Lower lobe of right lung (tissue), 2 donors: Measurements from ENCODE around the gene WEE2. TPM values are rescaled to one million over a fixed set of nuclear protein-coding genes. Genes with fewer than 3 reads are reported as not detected.
A peak's percentile ranks its signal among the peaks of the same experiment; 100 is the strongest.

ENCODE experiments used
- ATAC-seq, 2 donors: fragments of 200-7000 bp; cut with Tn5 transposase; one replicate each; pipeline ENCODE4 v1.9.1; 2020 to 2022; ENCODE audit warnings: mild to moderate bottlenecking in 2 of 2, moderate library complexity in 2 of 2
- DNase-seq: peaks from one replicate; pipeline ENCODE4 v3.0.0-alpha.2; 2020
- H3K27ac ChIP-seq: fragments of 200-600 bp; one replicate; pipeline ENCODE4 v1.8.0; 2022
- H3K27me3 ChIP-seq: fragments of 200-600 bp; one replicate; pipeline ENCODE4 v1.8.0; 2022; ENCODE audit warnings: low read depth
- H3K36me3 ChIP-seq: fragments of 200-600 bp; one replicate; pipeline ENCODE4 v1.8.0; 2022; ENCODE audit warnings: mild to moderate bottlenecking
- H3K4me1 ChIP-seq: fragments of 200-600 bp; one replicate; pipeline ENCODE4 v1.8.0; 2022
- H3K4me3 ChIP-seq: fragments of 200-600 bp; one replicate; pipeline ENCODE4 v1.8.0; 2022; ENCODE audit warnings: mild to moderate bottlenecking
- H3K9me3 ChIP-seq: fragments of 200-600 bp; one replicate; pipeline ENCODE4 v1.8.0; 2022
- CTCF ChIP-seq: fragments of 200-600 bp; IDR thresholded peaks from one replicate; pipeline ENCODE4 v1.8.0; 2022; ENCODE audit warnings: antibody characterized with exemption, mild to moderate bottlenecking
- intact Hi-C: fragments of 100-400 bp; cut with DNase I; formaldehyde crosslinking; loops from one replicate; pipeline ENCODE4 v1.11.0; 2022
- total RNA-seq: library from RNA; stranded (reverse); fragmentation: NEBNext Ultra II Directional; extraction: Animal tissue kit (Norgen Biotek cat#: 25700); gene quantifications from one replicate; pipeline ENCODE4 v1.2.1, GENCODE V29; 2021
- donor health status: DM: no; HTN: yes; CAD: no; lungs with severe emphysema.

WEE2 gene
- total RNA-seq, 1 donor from 2014 or later = not detected

GRCh38 chr7:141698247-141699015 is 9.7 kb upstream of the WEE2 start:
- TF ChIP-seq CTCF = no peak
- no peak for ATAC-seq
- peaks cover 58% of the 10 kb centered on the region for H3K4me1 ChIP-seq
- H3K27ac ChIP-seq = no peak overlapping the region
- H3K4me3 ChIP-seq = no peak overlapping the region
- no peaks in the 10 kb centered on the region for H3K36me3 ChIP-seq
- no peaks in the 10 kb centered on the region for H3K9me3 ChIP-seq
- intact Hi-C loops = no loop called here
- H3K27me3 ChIP-seq = no peaks in the 10 kb centered on the region
- DNase-seq = no peak

GRCh38 chr7:141699860-141700259 is 8.3 kb upstream of the WEE2 start:
- Histone ChIP-seq H3K4me1 (peaks cover 51% of the 10 kb centered on the region), H3K9me3 (no peaks in the 10 kb centered on the region), H3K4me3 (no peak overlapping the region), H3K27me3 (no peaks in the 10 kb centered on the region), H3K27ac (no peak overlapping the region), H3K36me3 (no peaks in the 10 kb centered on the region)
- ATAC-seq (no peak), DNase-seq (no peak)
- intact Hi-C loops = no loop called here
- TF ChIP-seq CTCF = no peak

- H3K9me3 ChIP-seq = no peaks in the 10 kb centered on the region
- TF ChIP-seq CTCF = no peak
- intact Hi-C loops = no loop called here
These were observed 7.8 kb upstream of the WEE2 start for GRCh38 chr7:141700296-141700847.

GRCh38 chr7:141700848-141701371 is 7.2 kb upstream of the WEE2 start:
- Histone ChIP-seq H3K27ac (peak overlapping the region; percentile 82), H3K4me1 (peaks cover 46% of the 10 kb centered on the region), H3K9me3 (no peaks in the 10 kb centered on the region), H3K27me3 (no peaks in the 10 kb centered on the region), H3K4me3 (peak overlapping the region; percentile 76), H3K36me3 (no peaks in the 10 kb centered on the region)
- intact Hi-C loops = no loop called here
- peak in 1 of 2 donors; percentile 31 for ATAC-seq
- no peak for DNase-seq
- TF ChIP-seq CTCF = no peak

More at GRCh38 chr7:141700296-141700847, 7.8 kb upstream of the WEE2 start:
- DNase-seq (no peak), ATAC-seq (no peak)
- Histone ChIP-seq H3K27ac (peak overlapping the region; percentile 82), H3K27me3 (no peaks in the 10 kb centered on the region), H3K4me3 (peak overlapping the region; percentile 76), H3K4me1 (peaks cover 51% of the 10 kb centered on the region), H3K36me3 (no peaks in the 10 kb centered on the region)

GRCh38 chr7:141701489-141702046 is 6.6 kb upstream of the WEE2 start:
- Histone ChIP-seq H3K27ac (peak overlapping the region; percentile 82), H3K4me1 (peaks cover 40% of the 10 kb centered on the region), H3K9me3 (no peaks in the 10 kb centered on the region), H3K36me3 (no peaks in the 10 kb centered on the region), H3K4me3 (peak overlapping the region; percentile 76), H3K27me3 (no peaks in the 10 kb centered on the region)
- intact Hi-C loops = no loop called here
- peak; percentile 62 for DNase-seq
- no peak for TF ChIP-seq CTCF
- peak; percentile 83 for ATAC-seq
